Neural progenitor cell (in vitro differentiated cells): ENCODE results near the gene COG5. TPM values are rescaled to one million over a fixed set of nuclear protein-coding genes. Genes with fewer than 3 reads are reported as not detected.

Experiments used
- DNase-seq: peaks from one replicate; pipeline ENCODE4 v3.0.0-alpha.2; 2016; ENCODE audit warnings: low spot score
- H2AFZ ChIP-seq: fragments of 200-600 bp; sonication (generic); replicated peaks from 2 replicates; pipeline ENCODE4 v1.6.1; 2016; ENCODE audit warnings: antibody characterized with exemption
- H3F3A ChIP-seq: fragments of 200-600 bp; sonication (generic); 2 replicates; pipeline ENCODE4 v1.6.1; 2016; ENCODE audit warnings: antibody characterized with exemption, low read depth
- H3K27ac ChIP-seq: fragments of 200-600 bp; sonication (generic); 2 replicates; pipeline ENCODE4 v1.5.1; 2016; ENCODE audit warnings: mild to moderate bottlenecking
- H3K27me3 ChIP-seq: fragments of 200-600 bp; sonication (generic); 2 replicates; pipeline ENCODE4 v1.6.1; 2016; ENCODE audit warnings: mild to moderate bottlenecking, moderate library complexity
- H3K36me3 ChIP-seq: fragments of 200-600 bp; sonication (generic); 2 replicates; pipeline ENCODE4 v1.5.1; 2016
- H3K4me1 ChIP-seq: fragments of 200-600 bp; sonication (generic); 2 replicates; pipeline ENCODE4 v1.6.1; 2016; ENCODE audit warnings: mixed run types
- H3K4me2 ChIP-seq: fragments of 200-600 bp; sonication (generic); 2 replicates; pipeline ENCODE4 v1.6.1; 2016
- H3K4me3 ChIP-seq: fragments of 200-600 bp; sonication (generic); 2 replicates; pipeline ENCODE4 v1.5.1; 2016
- H3K79me2 ChIP-seq: fragments of 200-600 bp; sonication (generic); 2 replicates; pipeline ENCODE4 v1.6.1; 2016; ENCODE audit warnings: low read depth
- H3K9ac ChIP-seq: fragments of 200-600 bp; sonication (generic); 2 replicates; pipeline ENCODE4 v1.6.1; 2016
- H3K9me3 ChIP-seq: fragments of 200-600 bp; sonication (generic); 2 replicates; pipeline ENCODE4 v1.5.1; 2016; ENCODE audit warnings: low read depth
- H4K20me1 ChIP-seq: fragments of 200-600 bp; sonication (generic); 2 replicates; pipeline ENCODE4 v1.6.1; 2016; ENCODE audit warnings: low read depth
- H3K27ac Mint-ChIP-seq: 3 replicates; pipeline ENCODE4 v1.8.0; 2021; ENCODE audit warnings: mixed read lengths
- H3K27me3 Mint-ChIP-seq: 2 replicates; pipeline ENCODE4 v1.8.0; 2022; ENCODE audit warnings: low read depth, mild to moderate bottlenecking, inconsistent platforms, moderate library complexity, mixed read lengths; ENCODE audit not compliant: insufficient read depth
- H3K36me3 Mint-ChIP-seq: 3 replicates; pipeline ENCODE4 v1.8.0; 2021; ENCODE audit warnings: mixed read lengths
- H3K4me1 Mint-ChIP-seq: 3 replicates; pipeline ENCODE4 v1.8.0; 2021; ENCODE audit warnings: mixed read lengths
- H3K4me3 Mint-ChIP-seq: 3 replicates; pipeline ENCODE4 v1.8.0; 2021; ENCODE audit warnings: mild to moderate bottlenecking, moderate library complexity, mixed read lengths
- H3K9me3 Mint-ChIP-seq: 3 replicates; pipeline ENCODE4 v1.8.0; 2020; ENCODE audit warnings: mixed read lengths
- CTCF ChIP-seq: fragments of 200-600 bp; sonication (generic); IDR thresholded peaks from 2 replicates; pipeline ENCODE4 v1.5.1; 2017; ENCODE audit warnings: antibody characterized with exemption, mild to moderate bottlenecking
- EZH2 ChIP-seq: fragments of 200-600 bp; sonication (generic); IDR thresholded peaks from 2 replicates; pipeline ENCODE4 v1.6.1; 2017; ENCODE audit warnings: antibody characterized with exemption, mild to moderate bottlenecking, moderate library complexity
- EZH2phosphoT487 ChIP-seq: fragments of 200-600 bp; sonication (generic); IDR thresholded peaks from 2 replicates; pipeline ENCODE4 v1.6.1; 2017; ENCODE audit warnings: antibody characterized with exemption
- total RNA-seq: library from RNA; depleted of rRNA; stranded (reverse); fragments of >200 nt; gene quantifications from 2 replicates; pipeline ENCODE4 v1.2.3, GENCODE V29; 2015; ENCODE audit warnings: low replicate concordance

COG5 gene
- total RNA-seq, 1 donor from 2014 or later, result 90.5 TPM

- H3K36me3 Mint-ChIP-seq, result peaks cover 8% of the 10 kb centered on the region
- H3K4me3 Mint-ChIP-seq, result no peak overlapping the region
- no peak overlapping the region for H3K27ac Mint-ChIP-seq
- TF ChIP-seq CTCF (no peak), EZH2 (no peak), EZH2phosphoT487 (no peak)
- no peak overlapping the region for H2AFZ ChIP-seq
- no peaks in the 10 kb centered on the region for H3K9me3 Mint-ChIP-seq
- H3K9me3 ChIP-seq, result no peaks in the 10 kb centered on the region
- no peaks in the 10 kb centered on the region for H3K4me1 ChIP-seq
- H3K27me3 ChIP-seq, result no peaks in the 10 kb centered on the region
- no peak for DNase-seq
- no peak overlapping the region for H3K9ac ChIP-seq
- no peak overlapping the region for H3K4me3 ChIP-seq
- H3K79me2 ChIP-seq, result no peaks in the 10 kb centered on the region
- no peaks in the 10 kb centered on the region for H3K4me1 Mint-ChIP-seq
- H3K4me2 ChIP-seq, result no peak overlapping the region
- H4K20me1 ChIP-seq, result no peaks in the 10 kb centered on the region
- no peaks in the 10 kb centered on the region for H3F3A ChIP-seq
- no peak overlapping the region for H3K27ac ChIP-seq
- peaks cover 11% of the 10 kb centered on the region for H3K36me3 ChIP-seq
- H3K27me3 Mint-ChIP-seq, result no peaks in the 10 kb centered on the region
Observed at GRCh38 chr7:107573537-107573936, 9.8 kb upstream of the COG5 start.

- no peak overlapping the region for H2AFZ ChIP-seq
- H3K4me3 ChIP-seq, result no peak overlapping the region
- no peaks in the 10 kb centered on the region for H3K9me3 ChIP-seq
- H3K27ac ChIP-seq, result no peak overlapping the region
- H3K4me1 Mint-ChIP-seq, result peaks cover 4% of the 10 kb centered on the region
- H3K36me3 ChIP-seq, result peaks cover 11% of the 10 kb centered on the region
- no peak overlapping the region for H3K4me3 Mint-ChIP-seq
- H3K27me3 Mint-ChIP-seq, result no peaks in the 10 kb centered on the region
- H3K27ac Mint-ChIP-seq, result no peak overlapping the region
- H3K36me3 Mint-ChIP-seq, result peaks cover 3% of the 10 kb centered on the region
- no peak overlapping the region for H3K4me2 ChIP-seq
- DNase-seq, result no peak
- H3F3A ChIP-seq, result no peaks in the 10 kb centered on the region
- H3K79me2 ChIP-seq, result peaks cover 9% of the 10 kb centered on the region
- no peaks in the 10 kb centered on the region for H4K20me1 ChIP-seq
- no peak overlapping the region for H3K9ac ChIP-seq
- H3K4me1 ChIP-seq, result no peaks in the 10 kb centered on the region
- no peaks in the 10 kb centered on the region for H3K9me3 Mint-ChIP-seq
- H3K27me3 ChIP-seq, result no peaks in the 10 kb centered on the region
- no peak for TF ChIP-seq CTCF
Observed at GRCh38 chr7:107570298-107570697, 6.6 kb upstream of the COG5 start.

GRCh38 chr7:107564553-107565298 is 1.0 kb upstream of the COG5 start:
- peak overlapping the region; percentile 98 for H2AFZ ChIP-seq
- H3K27me3 ChIP-seq, result no peaks in the 10 kb centered on the region
- peaks cover 3% of the 10 kb centered on the region for H4K20me1 ChIP-seq
- Mint-ChIP-seq H3K9me3 (no peaks in the 10 kb centered on the region), H3K4me1 (peaks cover 32% of the 10 kb centered on the region), H3K27me3 (no peaks in the 10 kb centered on the region), H3K4me3 (peak overlapping the region; percentile 87), H3K36me3 (no peaks in the 10 kb centered on the region), H3K27ac (no peak overlapping the region)
- H3K79me2 ChIP-seq, result peaks cover 61% of the 10 kb centered on the region
- H3F3A ChIP-seq, result no peaks in the 10 kb centered on the region
- H3K36me3 ChIP-seq, result no peaks in the 10 kb centered on the region
- DNase-seq, result peak; percentile 2
- no peaks in the 10 kb centered on the region for H3K9me3 ChIP-seq
- H3K27ac ChIP-seq, result no peak overlapping the region
- H3K9ac ChIP-seq, result peak overlapping the region; percentile 87
- peak overlapping the region; percentile 88 for H3K4me2 ChIP-seq
- H3K4me1 ChIP-seq, result peaks cover 16% of the 10 kb centered on the region
- peak overlapping the region; percentile 88 for H3K4me3 ChIP-seq
- TF ChIP-seq CTCF (no peak), EZH2 (no peak), EZH2phosphoT487 (no peak)
